Measurements from ENCODE around the gene OIT3. TPM values are rescaled to one million over a fixed set of nuclear protein-coding genes. Genes with fewer than 3 reads are reported as not detected.
"Not testable (repeated sequence)": the region's sequence is repeated elsewhere in the genome, so short reads cannot be mapped to it uniquely, and the experiment has no call there.

Gene OIT3
- polyA plus RNA-seq, 1 of the 3 experiments (the other 2 are of a cell fraction): not detected

GRCh38 chr10:72899545-72899944, 6.0 kb downstream of the OIT3 start:
- H3F3A ChIP-seq (replicated peaks; ENCODE audit: insufficient read depth): no peaks in the 10 kb centered on the region
- DNase-seq: no peak
- no peaks in the 10 kb centered on the region for H3K79me2 ChIP-seq (ENCODE audit: insufficient read depth)
- H2AFZ ChIP-seq (ENCODE audit: low read depth): no peak overlapping the region
- H3K9me2 ChIP-seq: no peaks in the 10 kb centered on the region
- H3K36me3 ChIP-seq (replicated peaks in 1 of 2; ENCODE audit: control insufficient read depth in 1 of 2, insufficient read depth in 2 of 2, low read length in 1 of 2): no peaks in the 10 kb centered on the region
- H3K4me1 ChIP-seq (ENCODE audit: control insufficient read depth in 1 of 2, insufficient read depth in 2 of 2, low read depth in 1 of 2, low read length in 1 of 2): no peaks in the 10 kb centered on the region
- no peak overlapping the region for H3K9ac ChIP-seq
- no peaks in the 10 kb centered on the region for H3K9me3 ChIP-seq
- CTCF ChIA-PET: interaction anchor here (1.3 kb wide), 1 partner anchor 536 kb away, joined by 3 read pairs; no protein-coding TSS in a partner anchor
- no peak overlapping the region for H3K4me3 ChIP-seq (ENCODE audit: low read depth in 2 of 2, low read length in 1 of 2)
- no peak overlapping the region for H3K4me2 ChIP-seq
- no peak overlapping the region for H3K27ac ChIP-seq (ENCODE audit: low read depth in 2 of 2, low read length in 1 of 2)
- no peaks in the 10 kb centered on the region for H4K20me1 ChIP-seq (ENCODE audit: insufficient read depth)
- no peaks in the 10 kb centered on the region for H3K27me3 ChIP-seq (ENCODE audit: insufficient read depth)
- WGBS (ENCODE audit: low lambda C conversion rate): 74% methylated on average over 1 of the region's 1 CpG
- TF ChIP-seq IRF3 (IDR thresholded peaks at IDR 0.05; ENCODE audit: low read depth, low read length) (no peak), CHD2 (IDR thresholded peaks at IDR 0.05; ENCODE audit: low read length, partially characterized antibody) (no peak), FOXM1 (IDR thresholded peaks at IDR 0.05; ENCODE audit: low read depth) (no peak), MEF2A (IDR thresholded peaks at IDR 0.05; ENCODE audit: borderline replicate concordance, low read depth) (no peak), NFIC (IDR thresholded peaks at IDR 0.05; ENCODE audit: borderline replicate concordance) (no peak), EZH2phosphoT487 (IDR thresholded peaks at IDR 0.05; ENCODE audit: borderline replicate concordance, low read depth) (no peak), JUND (IDR thresholded peaks at IDR 0.05) (no peak), TCF12 (IDR thresholded peaks at IDR 0.05) (no peak), FOSL2 (IDR thresholded peaks at IDR 0.05; ENCODE audit: borderline replicate concordance, low read depth) (no peak), ELF1 (IDR thresholded peaks at IDR 0.05) (no peak), ZBTB33 (IDR thresholded peaks at IDR 0.05; ENCODE audit: borderline replicate concordance, low read depth) (no peak), YY1 (IDR thresholded peaks at IDR 0.05; ENCODE audit: low read depth) (no peak), RXRA (IDR thresholded peaks at IDR 0.05; ENCODE audit: borderline replicate concordance, low read depth) (no peak), RFX5 (IDR thresholded peaks at IDR 0.05; ENCODE audit: low read length) (no peak)
- TF ChIP-seq, protein P1, sequence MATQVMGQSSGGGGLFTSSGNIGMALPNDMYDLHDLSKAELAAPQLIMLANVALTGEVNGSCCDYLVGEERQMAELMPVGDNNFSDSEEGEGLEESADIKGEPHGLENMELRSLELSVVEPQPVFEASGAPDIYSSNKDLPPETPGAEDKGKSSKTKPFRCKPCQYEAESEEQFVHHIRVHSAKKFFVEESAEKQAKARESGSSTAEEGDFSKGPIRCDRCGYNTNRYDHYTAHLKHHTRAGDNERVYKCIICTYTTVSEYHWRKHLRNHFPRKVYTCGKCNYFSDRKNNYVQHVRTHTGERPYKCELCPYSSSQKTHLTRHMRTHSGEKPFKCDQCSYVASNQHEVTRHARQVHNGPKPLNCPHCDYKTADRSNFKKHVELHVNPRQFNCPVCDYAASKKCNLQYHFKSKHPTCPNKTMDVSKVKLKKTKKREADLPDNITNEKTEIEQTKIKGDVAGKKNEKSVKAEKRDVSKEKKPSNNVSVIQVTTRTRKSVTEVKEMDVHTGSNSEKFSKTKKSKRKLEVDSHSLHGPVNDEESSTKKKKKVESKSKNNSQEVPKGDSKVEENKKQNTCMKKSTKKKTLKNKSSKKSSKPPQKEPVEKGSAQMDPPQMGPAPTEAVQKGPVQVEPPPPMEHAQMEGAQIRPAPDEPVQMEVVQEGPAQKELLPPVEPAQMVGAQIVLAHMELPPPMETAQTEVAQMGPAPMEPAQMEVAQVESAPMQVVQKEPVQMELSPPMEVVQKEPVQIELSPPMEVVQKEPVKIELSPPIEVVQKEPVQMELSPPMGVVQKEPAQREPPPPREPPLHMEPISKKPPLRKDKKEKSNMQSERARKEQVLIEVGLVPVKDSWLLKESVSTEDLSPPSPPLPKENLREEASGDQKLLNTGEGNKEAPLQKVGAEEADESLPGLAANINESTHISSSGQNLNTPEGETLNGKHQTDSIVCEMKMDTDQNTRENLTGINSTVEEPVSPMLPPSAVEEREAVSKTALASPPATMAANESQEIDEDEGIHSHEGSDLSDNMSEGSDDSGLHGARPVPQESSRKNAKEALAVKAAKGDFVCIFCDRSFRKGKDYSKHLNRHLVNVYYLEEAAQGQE (IDR thresholded peaks at IDR 0.05; ENCODE audit: low read depth, low read length): no peak
- POLR2A ChIA-PET: no interaction called here

GRCh38 chr10:72903941-72904446, 10.5 kb downstream of the OIT3 start:
- H4K20me1 ChIP-seq (ENCODE audit: insufficient read depth); H3F3A ChIP-seq (replicated peaks; ENCODE audit: insufficient read depth); H3K9me2 ChIP-seq; H3K9me3 ChIP-seq; H3K4me1 ChIP-seq (ENCODE audit: control insufficient read depth in 1 of 2, insufficient read depth in 2 of 2, low read depth in 1 of 2, low read length in 1 of 2); H3K36me3 ChIP-seq (replicated peaks in 1 of 2; ENCODE audit: control insufficient read depth in 1 of 2, insufficient read depth in 2 of 2, low read length in 1 of 2); H3K27me3 ChIP-seq (ENCODE audit: insufficient read depth); POLR2A ChIA-PET; H3K27ac ChIP-seq (ENCODE audit: low read depth in 2 of 2, low read length in 1 of 2); CTCF ChIA-PET; H3K4me2 ChIP-seq; H2AFZ ChIP-seq (ENCODE audit: low read depth); H3K4me3 ChIP-seq (ENCODE audit: low read depth in 2 of 2, low read length in 1 of 2); H3K79me2 ChIP-seq (ENCODE audit: insufficient read depth); H3K9ac ChIP-seq; DNase-seq: not testable (repeated sequence)
- 85% methylated on average over 15 of the region's 15 CpGs for WGBS (ENCODE audit: low lambda C conversion rate)
